ENCODE measurements around the gene SLC25A41.
"Not testable (repeated sequence)": the region's sequence is repeated elsewhere in the genome, so short reads cannot be mapped to it uniquely, and the experiment has no call there.

SLC25A41 gene

DNA sequence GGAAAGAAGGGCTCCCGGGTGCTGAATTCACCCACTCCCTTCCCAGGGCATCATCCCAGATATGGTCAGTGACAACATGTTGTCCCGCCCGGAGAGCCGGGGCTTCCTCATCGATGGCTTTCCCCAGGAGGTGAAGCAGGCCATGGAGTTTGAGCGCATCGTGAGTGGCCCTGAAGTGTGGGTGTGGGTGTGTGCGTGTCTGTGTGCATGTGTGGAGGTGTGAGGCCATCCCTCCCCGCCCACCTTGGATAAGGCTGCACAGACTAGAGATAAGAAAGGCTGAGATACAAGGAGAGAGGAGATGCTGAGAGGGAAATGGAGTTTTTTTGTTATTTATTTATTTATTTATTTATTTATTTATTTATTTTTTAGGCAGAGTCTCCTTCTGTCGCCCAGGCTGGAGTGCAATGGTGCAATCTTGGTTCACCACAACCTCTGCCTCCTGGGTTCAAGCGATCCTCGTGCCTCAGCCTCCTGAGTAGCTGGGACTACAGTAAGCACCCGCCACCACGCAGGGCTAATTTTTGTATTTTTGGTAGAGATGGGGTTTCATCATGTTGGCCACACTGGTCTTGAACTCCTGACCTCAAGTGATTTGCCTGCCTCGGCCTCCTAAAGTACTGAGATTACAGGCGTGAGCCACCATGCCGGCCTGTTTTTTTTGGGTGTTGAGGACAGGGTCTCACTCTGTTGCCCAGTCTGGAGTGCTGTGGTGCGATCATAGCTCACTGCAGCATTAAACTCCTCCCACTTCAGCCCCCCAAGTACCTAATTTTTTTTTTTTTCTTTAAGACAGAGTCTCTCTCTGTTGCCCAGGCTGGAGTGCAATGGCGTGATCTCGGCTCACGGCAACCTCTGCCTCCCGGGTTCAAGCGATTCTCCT lies 33.3 kb downstream of the SLC25A41 start:
- WGBS = 94% methylated on average over 23 of the region's 23 CpGs
- not testable (repeated sequence) for H3K4me3 ChIP-seq (ENCODE audit: low read length); H3K4me1 ChIP-seq (ENCODE audit: insufficient read depth, low read length); H3K36me3 ChIP-seq (ENCODE audit: insufficient read depth, low read length); H3K27ac ChIP-seq (ENCODE audit: low read depth, low read length); H3K9ac ChIP-seq (ENCODE audit: low read depth, low read length); H3K9me3 ChIP-seq (ENCODE audit: insufficient read depth, low read depth, low read length); H3K27me3 ChIP-seq (ENCODE audit: insufficient read depth, low read length)

DNA sequence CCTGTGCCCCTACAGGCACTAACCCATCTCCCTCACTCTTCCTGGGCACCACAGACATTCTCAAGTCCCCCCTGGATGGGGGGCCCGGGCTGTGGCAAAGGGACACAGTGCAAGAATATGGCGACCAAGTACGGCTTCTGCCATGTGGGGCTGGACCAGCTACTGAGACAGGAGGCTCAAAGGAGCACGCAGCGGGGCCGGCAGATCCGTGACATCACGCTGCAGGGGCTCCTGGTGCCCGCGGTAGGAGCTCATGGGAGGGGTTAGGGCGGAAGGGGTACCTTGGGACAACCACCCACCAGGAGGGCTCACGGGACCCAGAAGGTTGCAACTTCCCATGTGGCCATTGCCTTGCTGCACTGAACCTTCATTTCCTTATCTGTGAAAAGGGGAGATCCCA lies 37.3 kb downstream of the SLC25A41 start:
- Histone ChIP-seq H3K9me3 (ENCODE audit: insufficient read depth, low read depth, low read length) (no peaks in the 10 kb centered on the region), H3K4me3 (ENCODE audit: low read length) (no peak overlapping the region), H3K4me1 (ENCODE audit: insufficient read depth, low read length) (peaks cover 16% of the 10 kb centered on the region), H3K27me3 (ENCODE audit: insufficient read depth, low read length) (no peaks in the 10 kb centered on the region), H3K36me3 (ENCODE audit: insufficient read depth, low read length) (peaks cover 7% of the 10 kb centered on the region), H3K27ac (ENCODE audit: low read depth, low read length) (no peak overlapping the region), H3K9ac (ENCODE audit: low read depth, low read length) (no peak overlapping the region)
- WGBS = 94% methylated on average over 12 of the region's 12 CpGs

DNA sequence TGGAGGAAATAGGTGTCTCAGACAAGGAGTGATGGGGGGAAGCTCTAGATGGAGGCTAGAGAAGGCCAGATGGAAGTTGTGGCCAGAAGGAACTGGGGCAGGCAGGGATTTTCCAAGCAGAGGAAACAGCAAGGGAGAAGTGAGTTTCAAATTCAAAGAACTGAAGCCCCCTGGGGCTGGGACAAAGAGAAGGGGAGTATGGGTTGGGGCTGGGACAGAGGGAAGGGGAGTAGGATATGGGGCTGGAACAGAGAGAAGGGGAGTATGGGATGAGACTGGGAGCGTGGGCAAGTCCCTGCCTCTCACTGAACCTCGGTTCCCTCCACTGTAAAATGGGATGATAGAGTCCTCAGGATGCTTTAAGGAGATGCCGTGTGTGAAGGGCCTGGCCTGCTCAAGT lies 38.7 kb downstream of the SLC25A41 start:
- Histone ChIP-seq H3K36me3 (ENCODE audit: insufficient read depth, low read length) (peaks cover 15% of the 10 kb centered on the region), H3K27ac (ENCODE audit: low read depth, low read length) (peak overlapping the region; percentile 65; the same call in 1 of the 2 replicates)
- 86% methylated on average over 3 of the region's 3 CpGs for WGBS

DNA sequence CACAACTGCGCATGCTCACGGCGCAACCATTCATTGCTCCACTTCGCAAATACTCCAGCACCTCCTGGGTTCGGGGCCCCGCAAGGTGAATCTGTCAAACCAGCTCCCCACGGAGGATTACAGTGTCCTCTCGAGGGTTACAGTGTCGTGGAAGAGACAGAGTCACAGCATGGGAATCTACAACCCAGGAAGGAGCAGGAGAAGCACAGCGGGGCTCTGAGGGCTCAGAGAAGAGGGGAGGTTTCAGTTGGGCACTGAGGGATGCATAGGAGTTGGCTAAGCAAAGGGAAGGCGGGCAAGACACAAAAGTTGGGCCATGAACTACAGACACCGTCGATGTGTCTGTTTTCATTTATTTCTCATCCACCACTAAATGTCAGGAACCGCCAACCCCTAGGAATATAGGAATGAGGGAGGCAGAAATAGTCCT lies 39.6 kb downstream of the SLC25A41 start:
- Histone ChIP-seq H3K9me3 (ENCODE audit: insufficient read depth, low read depth, low read length) (no peaks in the 10 kb centered on the region), H3K4me3 (ENCODE audit: low read length) (peak overlapping the region; percentile 95), H3K9ac (ENCODE audit: low read depth, low read length) (peak overlapping the region; percentile 83), H3K27ac (ENCODE audit: low read depth, low read length) (peak overlapping the region; percentile 95), H3K27me3 (ENCODE audit: insufficient read depth, low read length) (no peaks in the 10 kb centered on the region), H3K36me3 (ENCODE audit: insufficient read depth, low read length) (peaks cover 24% of the 10 kb centered on the region), H3K4me1 (ENCODE audit: insufficient read depth, low read length) (peaks cover 16% of the 10 kb centered on the region)
- 12% methylated on average over 14 of the region's 14 CpGs for WGBS

More for the DNA sequence above, 38.7 kb downstream of the SLC25A41 start:
- Histone ChIP-seq H3K27me3 (ENCODE audit: insufficient read depth, low read length) (no peaks in the 10 kb centered on the region), H3K9ac (ENCODE audit: low read depth, low read length) (peak overlapping the region; percentile 31; the same call in 1 of the 2 replicates), H3K4me3 (ENCODE audit: low read length) (no peak overlapping the region), H3K9me3 (ENCODE audit: insufficient read depth, low read depth, low read length) (no peaks in the 10 kb centered on the region), H3K4me1 (ENCODE audit: insufficient read depth, low read length) (peaks cover 16% of the 10 kb centered on the region)

DNA sequence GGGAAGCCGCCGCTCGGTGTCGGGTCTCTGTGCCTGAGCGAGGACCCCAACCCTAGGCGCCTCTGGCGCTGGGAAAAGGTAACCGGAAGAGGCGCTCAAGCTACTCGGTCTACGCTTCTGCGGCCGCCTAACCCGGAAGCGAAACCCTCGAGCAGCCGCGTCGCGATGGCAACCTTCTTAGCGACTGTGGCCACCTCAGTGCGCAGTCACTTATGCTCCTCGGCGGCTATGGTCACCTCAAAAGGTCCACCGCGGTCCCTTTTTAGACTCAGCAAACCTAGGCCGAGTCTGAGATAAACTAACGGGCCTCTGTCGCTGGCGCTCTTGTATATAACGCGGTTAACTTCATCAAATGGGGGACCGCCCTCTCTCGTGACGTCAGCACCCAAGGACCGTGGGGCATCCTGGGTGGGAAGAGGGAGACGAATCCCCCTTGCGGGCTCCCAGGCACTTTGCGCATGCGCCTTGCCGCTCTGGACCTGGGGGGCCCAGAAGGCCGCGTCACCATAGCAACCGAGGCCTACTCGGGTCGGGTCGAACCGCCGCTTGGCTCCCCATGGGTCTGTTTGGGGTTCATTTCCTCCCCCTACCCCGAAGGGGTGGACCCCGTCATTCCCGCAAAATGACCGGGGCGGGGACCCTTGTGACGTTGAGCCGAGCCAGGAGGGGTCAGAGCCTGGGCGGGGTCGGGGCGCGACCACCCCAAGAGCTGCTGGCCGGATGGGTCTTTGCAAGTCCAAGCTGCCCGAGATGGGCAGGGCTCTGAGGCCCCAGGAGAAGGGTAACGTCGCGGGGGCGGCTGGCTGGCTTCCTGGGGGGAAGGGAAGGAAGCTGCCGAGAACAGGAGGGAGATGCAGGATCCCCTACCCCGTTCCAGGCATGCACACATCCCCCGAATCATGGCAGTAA lies 40.2 kb downstream of the SLC25A41 start, which contains the start of gene GTF2F1:
GTF2F1 (minus strand) TSS at position 91 of the 909 bp plus-strand sequence. CDS start 169 bp downstream, outside the sequence.
- no peaks in the 10 kb centered on the region for H3K27me3 ChIP-seq (ENCODE audit: insufficient read depth, low read length)
- H3K4me3 ChIP-seq (ENCODE audit: low read length) = peak within 1 kb of the TSS; percentile 95
- WGBS = under 1% methylated on average over 69 of the region's 69 CpGs
- no peaks in the 10 kb centered on the region for H3K9me3 ChIP-seq (ENCODE audit: insufficient read depth, low read depth, low read length)
- H3K36me3 ChIP-seq (ENCODE audit: insufficient read depth, low read length) = peaks cover 30% of the 10 kb centered on the region
- H3K27ac ChIP-seq (ENCODE audit: low read depth, low read length) = peak within 1 kb of the TSS; percentile 95
- H3K4me1 ChIP-seq (ENCODE audit: insufficient read depth, low read length) = peaks cover 16% of the 10 kb centered on the region
- H3K9ac ChIP-seq (ENCODE audit: low read depth, low read length) = peak within 1 kb of the TSS; percentile 83

DNA sequence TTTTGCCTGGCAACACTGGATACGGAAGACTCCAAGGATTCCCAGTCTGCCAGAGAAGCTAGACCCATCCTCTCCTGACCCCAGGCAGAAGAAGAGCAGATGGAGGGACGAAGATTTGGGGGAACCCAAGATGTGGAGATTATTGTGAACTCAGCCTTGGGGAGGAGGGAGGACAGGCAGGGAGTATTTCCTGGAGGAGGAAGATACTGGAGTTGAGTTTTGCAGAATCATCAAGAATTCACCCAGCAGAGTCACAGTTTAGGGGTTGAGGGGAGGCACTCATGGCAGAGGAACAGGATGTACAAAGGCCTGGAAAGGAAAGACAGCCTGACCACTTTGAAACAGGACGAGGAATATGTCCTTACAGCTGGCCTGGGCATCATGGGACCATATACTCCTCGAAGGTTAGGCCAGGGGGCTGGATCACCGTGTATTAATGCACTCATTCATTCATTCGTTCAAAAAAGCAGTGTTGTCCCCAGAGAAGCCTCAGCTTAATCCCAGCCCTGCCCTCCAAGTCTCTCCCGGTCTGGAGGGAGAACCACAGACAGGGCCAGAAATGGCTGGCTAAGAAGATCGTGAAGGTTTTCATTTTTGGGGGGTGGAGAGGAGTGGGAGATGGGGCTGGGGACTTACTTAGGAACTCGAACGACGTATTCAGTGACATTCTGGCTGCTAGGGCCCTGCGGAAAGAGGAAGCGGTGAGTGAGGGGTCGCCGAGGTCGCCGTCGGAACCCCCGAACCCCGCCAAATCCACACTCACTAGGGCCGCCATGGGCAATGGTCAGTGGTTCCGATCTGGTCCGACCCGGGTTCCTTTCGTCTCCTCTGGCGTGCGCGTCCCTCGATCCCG lies 41.1 kb downstream of the SLC25A41 start:
- WGBS = 9% methylated on average over 30 of the region's 30 CpGs
- H3K9me3 ChIP-seq (ENCODE audit: insufficient read depth, low read depth, low read length) = no peaks in the 10 kb centered on the region
- peak overlapping the region; percentile 83 for H3K9ac ChIP-seq (ENCODE audit: low read depth, low read length)
- H3K36me3 ChIP-seq (ENCODE audit: insufficient read depth, low read length) = peaks cover 38% of the 10 kb centered on the region
- H3K27me3 ChIP-seq (ENCODE audit: insufficient read depth, low read length) = no peaks in the 10 kb centered on the region
- H3K4me3 ChIP-seq (ENCODE audit: low read length) = peak overlapping the region; percentile 95
- H3K27ac ChIP-seq (ENCODE audit: low read depth, low read length) = peak overlapping the region; percentile 95
- H3K4me1 ChIP-seq (ENCODE audit: insufficient read depth, low read length) = peaks cover 16% of the 10 kb centered on the region

DNA sequence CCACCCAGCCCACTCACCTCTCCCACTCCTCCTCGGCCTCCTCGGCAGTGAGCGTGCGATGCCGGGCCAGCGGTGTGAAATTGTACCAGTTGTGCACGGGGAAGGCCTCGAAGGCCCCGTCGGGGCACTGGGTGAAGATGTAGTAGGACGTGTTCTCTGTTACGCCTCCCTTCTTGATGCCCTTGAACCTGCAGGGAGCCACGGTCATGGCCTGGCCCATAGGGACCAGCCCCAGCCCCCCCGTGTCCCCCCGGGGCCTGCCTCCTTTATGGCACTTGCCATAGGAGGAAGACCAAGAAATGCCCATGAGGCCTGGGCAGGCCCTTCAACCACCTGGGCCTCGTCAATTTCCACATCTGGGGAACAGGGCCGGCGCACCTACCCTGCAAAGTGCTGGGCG lies 46.2 kb downstream of the SLC25A41 start:
- Histone ChIP-seq H3K4me1 (ENCODE audit: insufficient read depth, low read length) (peaks cover 8% of the 10 kb centered on the region; the same call in 1 of the 2 replicates), H3K9ac (ENCODE audit: low read depth, low read length) (no peak overlapping the region), H3K27me3 (ENCODE audit: insufficient read depth, low read length) (no peaks in the 10 kb centered on the region), H3K4me3 (ENCODE audit: low read length) (no peak overlapping the region), H3K9me3 (ENCODE audit: insufficient read depth, low read depth, low read length) (no peaks in the 10 kb centered on the region), H3K27ac (ENCODE audit: low read depth, low read length) (no peak overlapping the region), H3K36me3 (ENCODE audit: insufficient read depth, low read length) (peaks cover 83% of the 10 kb centered on the region)
- WGBS = 95% methylated on average over 19 of the region's 19 CpGs

DNA sequence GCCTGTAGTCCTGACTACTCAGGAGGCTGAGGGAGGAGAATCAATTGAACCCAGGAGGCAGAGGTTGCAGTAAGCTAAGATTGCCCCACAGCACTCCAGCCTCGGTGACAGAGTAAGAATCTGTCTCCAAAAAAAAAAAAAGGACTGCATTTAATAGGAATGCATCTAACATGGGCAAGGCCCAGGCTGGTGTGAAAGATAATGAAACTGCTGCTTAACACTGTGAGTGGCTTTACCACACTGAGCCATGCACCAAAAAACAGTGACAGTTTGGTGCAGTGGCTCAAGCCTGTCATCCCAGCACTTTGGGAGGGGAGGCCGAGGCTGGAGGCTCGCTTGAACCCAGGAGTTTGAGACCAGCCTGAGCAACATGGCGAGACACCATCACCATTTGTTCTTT lies 49.2 kb downstream of the SLC25A41 start:
- Histone ChIP-seq H3K4me1 (ENCODE audit: insufficient read depth, low read length) (no peaks in the 10 kb centered on the region), H3K9ac (ENCODE audit: low read depth, low read length) (no peak overlapping the region)
- 96% methylated on average over 4 of the region's 4 CpGs for WGBS

DNA sequence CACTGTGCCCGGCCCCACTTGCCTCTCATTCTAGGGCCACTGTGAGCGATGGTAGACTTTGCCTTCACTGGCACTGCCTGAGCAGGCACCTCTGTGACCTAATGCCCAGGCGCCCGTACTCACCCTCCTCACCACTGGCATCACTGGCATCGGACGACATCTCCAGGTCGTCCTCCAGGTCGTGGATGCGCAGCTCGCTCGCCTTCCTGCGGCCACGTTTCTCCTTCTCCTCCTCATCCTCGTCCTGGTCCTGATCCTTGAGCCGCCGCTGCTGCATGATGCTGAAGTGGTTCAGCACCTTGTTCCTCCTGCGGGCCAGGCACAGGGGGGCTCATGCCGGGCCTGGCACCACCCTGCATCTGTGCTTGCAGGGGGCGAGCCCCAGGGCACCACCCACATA lies 50.4 kb downstream of the SLC25A41 start:
- Histone ChIP-seq H3K36me3 (ENCODE audit: insufficient read depth, low read length) (peaks cover 86% of the 10 kb centered on the region), H3K27me3 (ENCODE audit: insufficient read depth, low read length) (no peaks in the 10 kb centered on the region), H3K27ac (ENCODE audit: low read depth, low read length) (no peak overlapping the region), H3K9me3 (ENCODE audit: insufficient read depth, low read depth, low read length) (peaks cover 8% of the 10 kb centered on the region), H3K9ac (ENCODE audit: low read depth, low read length) (no peak overlapping the region), H3K4me3 (ENCODE audit: low read length) (no peak overlapping the region), H3K4me1 (ENCODE audit: insufficient read depth, low read length) (no peaks in the 10 kb centered on the region; the same call in 1 of the 2 replicates)
- 97% methylated on average over 19 of the region's 19 CpGs for WGBS

More for the DNA sequence above, 49.2 kb downstream of the SLC25A41 start:
- peaks cover 8% of the 10 kb centered on the region for H3K9me3 ChIP-seq (ENCODE audit: insufficient read depth, low read depth, low read length)
- H3K27ac ChIP-seq (ENCODE audit: low read depth, low read length) = no peak overlapping the region
- no peaks in the 10 kb centered on the region for H3K27me3 ChIP-seq (ENCODE audit: insufficient read depth, low read length)
- H3K36me3 ChIP-seq (ENCODE audit: insufficient read depth, low read length) = peaks cover 92% of the 10 kb centered on the region
- no peak overlapping the region for H3K4me3 ChIP-seq (ENCODE audit: low read length)

DNA sequence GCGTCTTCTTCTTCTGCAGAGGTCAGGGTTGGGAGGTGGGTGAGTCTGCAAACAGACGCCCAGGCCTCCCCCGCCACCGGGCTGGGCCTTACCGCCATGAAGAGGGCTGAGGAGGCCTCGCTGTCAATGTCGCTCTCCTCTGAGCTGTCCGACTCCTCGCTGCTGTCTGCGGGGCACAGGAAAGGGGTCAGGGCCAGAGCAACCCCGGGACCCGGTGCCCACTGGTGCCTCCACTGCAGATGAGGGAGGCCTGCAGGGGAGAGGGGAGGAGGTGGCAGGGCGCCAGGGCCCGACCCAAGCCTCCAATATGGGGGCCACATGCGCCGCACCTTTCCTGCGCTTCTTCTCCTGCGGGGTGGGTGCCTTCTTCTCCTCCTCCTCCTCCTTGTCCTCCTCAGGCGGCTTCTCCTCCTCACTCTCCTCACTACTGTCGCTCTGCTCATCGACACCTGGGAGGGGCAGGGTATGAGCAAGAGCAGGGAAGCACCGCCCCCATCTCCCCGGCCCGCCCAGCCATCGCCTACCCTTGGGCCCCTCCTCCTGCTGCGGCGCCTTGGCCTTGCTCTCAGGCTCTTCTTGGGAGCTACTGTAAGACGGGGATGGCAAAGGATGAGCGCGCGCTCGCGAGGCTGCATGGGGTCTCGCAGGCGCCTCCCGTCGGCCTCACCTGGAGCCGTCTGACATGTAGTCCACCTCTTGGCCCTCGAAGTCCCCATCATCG lies 52.4 kb downstream of the SLC25A41 start:
- H3K27ac ChIP-seq (ENCODE audit: low read depth, low read length) = no peak overlapping the region
- H3K4me3 ChIP-seq (ENCODE audit: low read length) = no peak overlapping the region
- no peaks in the 10 kb centered on the region; the same call in 1 of the 2 replicates for H3K4me1 ChIP-seq (ENCODE audit: insufficient read depth, low read length)
- no peaks in the 10 kb centered on the region for H3K27me3 ChIP-seq (ENCODE audit: insufficient read depth, low read length)
- H3K9me3 ChIP-seq (ENCODE audit: insufficient read depth, low read depth, low read length) = peaks cover 8% of the 10 kb centered on the region
- H3K36me3 ChIP-seq (ENCODE audit: insufficient read depth, low read length) = peaks cover 68% of the 10 kb centered on the region
- 97% methylated on average over 40 of the region's 40 CpGs for WGBS
- H3K9ac ChIP-seq (ENCODE audit: low read depth, low read length) = no peak overlapping the region

All from HUES64 (cell line).